ENCODE data around the gene SLC9A8.

- TF ChIP-seq CTCF (IDR thresholded peaks at IDR 0.05; ENCODE audit: insufficient read depth, low read length, poor library complexity, severe bottlenecking) (no peak), EZH2phosphoT487 (conservative IDR thresholded peaks at IDR 0.05; ENCODE audit: low read length) (no peak)
These were observed 20.2 kb downstream of the SLC9A8 start for GRCh38 chr20:49832632-49833327.
